IMR-90 (cell line): Measurements from ENCODE around the gene PLXNA4.

ENCODE experiments used
- NFE2L2 ChIP-seq: fragments of 150-350 bp; IDR thresholded peaks from 2 replicates; pipeline ENCODE4 v1.6.1; 2016; ENCODE audit warnings: low read depth, mild to moderate bottlenecking, low read length
- RFX5 ChIP-seq: IDR thresholded peaks from 2 replicates; pipeline ENCODE4 v1.8.0; 2012; ENCODE audit warnings: low read depth, mild to moderate bottlenecking, low read length, moderate library complexity

DNA sequence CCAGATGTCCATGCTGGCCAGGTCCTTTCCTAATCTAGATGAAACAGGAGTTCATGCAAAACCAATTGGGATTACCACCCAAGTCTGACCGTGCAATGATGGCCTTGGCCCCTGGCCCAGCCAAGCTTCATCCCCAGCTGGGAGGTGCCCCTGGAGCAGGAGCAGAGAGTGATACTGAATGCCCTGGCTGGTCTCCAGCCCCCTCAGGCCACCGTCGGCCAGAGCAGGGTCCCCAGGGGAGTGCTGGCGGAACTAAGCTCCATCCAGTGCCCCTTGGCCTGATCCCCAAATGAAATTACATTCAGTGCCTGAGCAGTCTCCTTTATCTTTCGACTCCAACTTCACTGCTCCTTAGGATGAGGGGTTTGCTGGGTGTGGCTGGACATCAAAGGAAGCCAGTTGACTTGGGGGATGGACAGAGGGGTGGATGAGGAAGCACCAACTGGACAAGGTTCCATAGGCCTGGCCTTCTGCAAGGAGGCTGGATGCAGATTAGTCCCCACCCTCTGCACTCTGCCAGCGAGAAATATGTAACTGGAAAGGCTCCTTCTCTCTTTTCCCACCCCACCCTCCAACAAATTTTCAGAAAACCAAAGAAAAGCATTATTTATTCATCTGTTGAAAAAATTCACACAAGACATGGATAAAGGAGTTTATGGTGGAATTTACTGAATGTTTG is 275.5 kb downstream of the PLXNA4 start:
- no peak for TF ChIP-seq RFX5
- no peak for TF ChIP-seq NFE2L2
